Right atrium auricular region (tissue), 2 donors: ENCODE measurements around the gene SCN1B. TPM values are rescaled to one million over a fixed set of nuclear protein-coding genes. Genes with fewer than 3 reads are reported as not detected.
"Not testable (repeated sequence)": the region's sequence is repeated elsewhere in the genome, so short reads cannot be mapped to it uniquely, and the experiment has no call there.

Experiments used
- DNase-seq: peaks from one replicate; pipeline ENCODE4 v3.0.0-alpha.2; 2019; ENCODE audit warnings: low spot score
- H3K27ac ChIP-seq, 2 donors: fragments of 200-600 bp; sonication (generic); 1 replicate in 1 of 2; 2 replicates in 1 of 2; pipeline ENCODE4 v1.5.1; 2016 to 2019
- H3K27me3 ChIP-seq, 2 donors: fragments of 200-600 bp; sonication (generic); one replicate each; pipeline versions ENCODE4 v1.5.1 to v1.6.0; 2017 to 2019
- H3K36me3 ChIP-seq: fragments of 200-600 bp; sonication (generic); one replicate; pipeline ENCODE4 v1.5.1; 2016
- H3K4me1 ChIP-seq, 2 donors: fragments of 200-600 bp; sonication (generic); one replicate each; pipeline versions ENCODE4 v1.5.1 to v1.6.0; 2017 to 2019
- H3K4me3 ChIP-seq, 2 donors: fragments of 200-600 bp; sonication (generic); 1 replicate in 1 of 2; 2 replicates in 1 of 2; pipeline ENCODE4 v1.5.1; 2017 to 2019; ENCODE audit warnings: mild to moderate bottlenecking in 1 of 2, moderate library complexity in 1 of 2
- H3K9me3 ChIP-seq, 2 donors: fragments of 200-600 bp; sonication (generic); one replicate each; pipeline ENCODE4 v1.5.1; 2019
- total RNA-seq, 2 donors: library from RNA; depleted of rRNA; stranded (reverse); fragments of >200 nt; gene quantifications; one replicate each; pipeline ENCODE4 v1.1.0, GENCODE V29; 2016
- TF ChIP-seq, protein P1 (sequence below), 2 donors: fragments of 200-600 bp; sonication (generic); IDR thresholded peaks; one replicate each; pipeline ENCODE4 v1.5.1; 2019; ENCODE audit warnings: antibody characterized with exemption in 2 of 2

Gene SCN1B
- total RNA-seq, 2 donors from 2014 or later, result 57.3 to 119 TPM

DNA sequence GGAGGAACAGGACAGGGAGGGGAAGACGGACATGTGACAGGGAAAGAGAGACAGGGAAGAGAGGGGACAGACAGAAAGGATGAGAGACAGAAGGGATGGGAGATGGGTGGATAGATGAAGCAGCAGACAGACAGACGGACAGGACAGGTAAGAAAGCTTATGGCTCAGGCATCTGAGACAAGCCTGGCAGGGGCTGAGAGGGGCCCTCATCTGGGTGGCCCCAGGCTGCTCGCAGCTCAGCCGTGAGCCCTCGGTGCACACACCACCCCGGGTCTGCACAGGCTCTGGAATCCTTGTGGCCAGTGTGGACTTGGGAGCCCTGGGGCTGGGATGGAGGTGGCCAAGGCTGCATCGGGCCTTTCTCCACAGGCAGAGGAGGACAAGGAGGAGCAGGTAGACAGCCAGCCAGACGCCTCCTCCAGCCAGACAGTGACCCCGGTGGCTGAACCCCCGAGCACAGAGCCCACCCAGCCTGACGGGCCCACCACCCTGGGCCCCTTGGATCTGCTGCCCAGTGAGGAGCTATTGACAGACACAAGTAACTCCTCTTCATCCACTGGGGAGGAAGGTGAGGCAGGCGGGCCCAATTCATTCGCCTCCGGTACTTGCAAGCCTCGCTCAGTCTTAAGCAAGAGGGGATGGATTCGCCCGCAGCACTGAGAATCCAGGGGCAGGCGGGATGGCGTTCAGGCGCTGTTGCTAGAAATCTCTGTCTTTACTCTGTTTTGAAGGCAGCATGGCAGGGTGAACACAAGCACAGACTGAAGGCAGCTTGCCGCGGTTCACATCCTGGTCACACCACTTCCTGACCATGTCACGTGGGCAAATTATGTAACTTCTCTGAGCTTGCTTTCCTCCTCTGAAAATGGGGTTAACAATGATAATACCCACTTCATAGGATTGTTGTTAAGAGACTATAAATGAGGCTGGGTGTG, 16.2 kb upstream of the SCN1B start:
- DNase-seq, result no peak
- H3K27me3 ChIP-seq, result no peaks in the 10 kb centered on the region
- H3K36me3 ChIP-seq, result peaks cover 89% of the 10 kb centered on the region
- TF ChIP-seq, protein P1, sequence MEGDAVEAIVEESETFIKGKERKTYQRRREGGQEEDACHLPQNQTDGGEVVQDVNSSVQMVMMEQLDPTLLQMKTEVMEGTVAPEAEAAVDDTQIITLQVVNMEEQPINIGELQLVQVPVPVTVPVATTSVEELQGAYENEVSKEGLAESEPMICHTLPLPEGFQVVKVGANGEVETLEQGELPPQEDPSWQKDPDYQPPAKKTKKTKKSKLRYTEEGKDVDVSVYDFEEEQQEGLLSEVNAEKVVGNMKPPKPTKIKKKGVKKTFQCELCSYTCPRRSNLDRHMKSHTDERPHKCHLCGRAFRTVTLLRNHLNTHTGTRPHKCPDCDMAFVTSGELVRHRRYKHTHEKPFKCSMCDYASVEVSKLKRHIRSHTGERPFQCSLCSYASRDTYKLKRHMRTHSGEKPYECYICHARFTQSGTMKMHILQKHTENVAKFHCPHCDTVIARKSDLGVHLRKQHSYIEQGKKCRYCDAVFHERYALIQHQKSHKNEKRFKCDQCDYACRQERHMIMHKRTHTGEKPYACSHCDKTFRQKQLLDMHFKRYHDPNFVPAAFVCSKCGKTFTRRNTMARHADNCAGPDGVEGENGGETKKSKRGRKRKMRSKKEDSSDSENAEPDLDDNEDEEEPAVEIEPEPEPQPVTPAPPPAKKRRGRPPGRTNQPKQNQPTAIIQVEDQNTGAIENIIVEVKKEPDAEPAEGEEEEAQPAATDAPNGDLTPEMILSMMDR (IDR thresholded peaks at IDR 0.05), result no peak
- H3K27ac ChIP-seq, result no peak overlapping the region
- H3K4me3 ChIP-seq, result no peak overlapping the region
- peaks cover 0 to 18% of the 10 kb centered on the region in 2 donors for H3K4me1 ChIP-seq
- no peaks in the 10 kb centered on the region for H3K9me3 ChIP-seq

DNA sequence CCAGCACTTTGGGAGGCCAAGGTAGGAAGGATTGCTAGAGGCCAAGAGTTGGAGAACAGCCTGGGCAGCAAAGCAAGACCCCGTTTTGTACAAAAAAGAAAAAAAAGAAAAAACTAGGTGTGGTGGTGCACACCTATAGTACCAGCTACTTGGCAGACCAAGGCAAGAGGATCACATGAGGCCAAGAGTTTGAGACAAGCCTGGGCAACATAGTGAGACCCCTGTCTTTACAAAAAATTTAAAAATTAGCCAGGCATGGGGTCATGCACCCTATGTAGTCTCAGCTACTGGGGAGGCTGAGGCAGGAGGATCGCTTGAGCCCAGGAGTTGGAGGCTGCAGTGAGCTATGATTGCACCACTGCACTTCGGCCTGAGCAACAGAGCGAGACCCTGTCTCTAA, 15.5 kb upstream of the SCN1B start:
- H3K4me1 ChIP-seq, result peaks cover 0 to 18% of the 10 kb centered on the region in 2 donors
- not testable (repeated sequence) for H3K27ac ChIP-seq, H3K27me3 ChIP-seq, H3K9me3 ChIP-seq, DNase-seq, H3K4me3 ChIP-seq
- H3K36me3 ChIP-seq, result peaks cover 90% of the 10 kb centered on the region

DNA sequence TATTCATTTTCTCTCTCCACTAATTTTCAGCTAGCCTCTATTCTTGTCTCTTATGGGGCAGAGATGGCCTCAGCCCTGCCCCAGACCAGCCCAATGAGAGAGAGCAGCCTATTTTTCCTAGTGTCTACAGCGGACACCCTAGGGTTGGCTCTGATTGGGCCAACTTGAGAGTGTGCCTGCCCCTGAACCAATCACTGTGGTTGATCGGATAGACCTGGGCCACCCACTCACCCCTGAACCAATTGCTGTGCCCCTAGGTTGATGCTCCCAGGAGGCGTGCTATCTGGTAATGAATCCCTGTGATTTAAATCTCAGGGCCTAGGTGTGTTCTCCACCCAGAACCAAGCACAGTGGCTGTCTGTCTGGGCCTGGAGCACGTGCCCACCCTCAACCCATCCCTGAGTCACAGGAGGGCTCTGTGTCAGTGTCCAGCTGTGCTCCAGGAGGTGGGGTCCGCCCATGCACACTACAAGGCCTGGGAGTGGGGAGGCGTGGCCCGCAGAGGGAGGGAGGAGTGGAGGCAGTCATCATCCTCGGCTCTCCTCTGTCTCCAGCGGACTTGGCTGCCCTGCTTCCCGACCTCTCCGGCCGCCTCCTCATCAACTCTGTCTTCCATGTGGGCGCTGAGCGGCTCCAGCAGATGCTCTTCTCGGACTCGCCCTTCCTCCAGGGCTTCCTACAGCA, 14.9 kb upstream of the SCN1B start:
- H3K27me3 ChIP-seq, result no peaks in the 10 kb centered on the region
- no peak overlapping the region for H3K4me3 ChIP-seq
- H3K27ac ChIP-seq, result no peak overlapping the region
- peaks cover 0 to 18% of the 10 kb centered on the region in 2 donors for H3K4me1 ChIP-seq
- DNase-seq, result no peak
- peaks cover 90% of the 10 kb centered on the region for H3K36me3 ChIP-seq
- TF ChIP-seq, protein P1 (IDR thresholded peaks at IDR 0.05), result no peak
- H3K9me3 ChIP-seq, result no peaks in the 10 kb centered on the region

DNA sequence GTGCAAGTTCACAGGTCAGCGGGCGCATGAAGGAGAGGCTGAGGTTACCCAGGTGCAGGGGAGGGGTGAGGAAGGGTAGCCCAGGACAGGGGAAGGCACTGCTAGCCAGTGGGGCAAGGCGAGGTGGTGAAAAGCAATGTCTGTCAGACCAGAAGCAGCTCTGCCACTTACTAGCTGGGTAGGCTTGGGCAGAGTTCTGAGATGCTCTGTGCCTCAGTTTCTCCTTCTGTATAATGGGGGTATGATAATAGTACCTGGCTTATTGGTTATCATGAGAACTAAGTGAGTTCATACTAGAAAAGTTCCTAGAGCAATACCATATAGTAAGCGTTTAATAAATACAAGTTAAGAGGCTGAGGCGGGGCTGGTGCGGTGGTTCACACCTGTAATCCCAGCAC, 14.3 kb upstream of the SCN1B start:
- no peaks in the 10 kb centered on the region for H3K27me3 ChIP-seq
- no peak overlapping the region for H3K4me3 ChIP-seq
- H3K4me1 ChIP-seq, result peaks cover 0 to 18% of the 10 kb centered on the region in 2 donors
- no peak overlapping the region for H3K27ac ChIP-seq
- no peak for DNase-seq
- no peaks in the 10 kb centered on the region for H3K9me3 ChIP-seq
- H3K36me3 ChIP-seq, result peaks cover 90% of the 10 kb centered on the region
- TF ChIP-seq, protein P1 (IDR thresholded peaks at IDR 0.05), result no peak

DNA sequence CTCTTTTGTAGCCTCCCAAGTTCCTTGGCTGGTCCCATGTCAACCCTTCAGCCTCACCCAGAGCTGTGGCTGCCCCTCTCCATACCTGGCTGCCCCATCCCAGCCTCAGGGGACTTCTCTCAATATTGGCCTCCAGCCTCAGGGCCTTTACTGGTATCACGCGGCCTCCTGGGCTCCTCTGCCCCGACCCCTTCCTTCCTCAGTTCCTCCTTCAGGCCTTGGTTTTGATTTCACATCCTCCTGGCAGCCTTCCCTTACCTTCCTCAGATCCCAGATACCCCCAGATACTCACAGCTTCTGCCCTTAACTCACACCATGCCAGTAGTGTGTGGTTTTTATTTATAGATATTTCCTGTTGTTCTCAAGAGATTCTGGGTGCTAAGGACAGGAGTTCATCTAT, 12.8 kb upstream of the SCN1B start:
- H3K36me3 ChIP-seq, result peaks cover 92% of the 10 kb centered on the region
- TF ChIP-seq, protein P1 (IDR thresholded peaks at IDR 0.05), result no peak
- no peaks in the 10 kb centered on the region for H3K27me3 ChIP-seq
- DNase-seq, result no peak
- H3K4me3 ChIP-seq, result no peak overlapping the region
- no peaks in the 10 kb centered on the region for H3K9me3 ChIP-seq
- H3K27ac ChIP-seq, result no peak overlapping the region
- H3K4me1 ChIP-seq, result peaks cover 0 to 8% of the 10 kb centered on the region in 2 donors

DNA sequence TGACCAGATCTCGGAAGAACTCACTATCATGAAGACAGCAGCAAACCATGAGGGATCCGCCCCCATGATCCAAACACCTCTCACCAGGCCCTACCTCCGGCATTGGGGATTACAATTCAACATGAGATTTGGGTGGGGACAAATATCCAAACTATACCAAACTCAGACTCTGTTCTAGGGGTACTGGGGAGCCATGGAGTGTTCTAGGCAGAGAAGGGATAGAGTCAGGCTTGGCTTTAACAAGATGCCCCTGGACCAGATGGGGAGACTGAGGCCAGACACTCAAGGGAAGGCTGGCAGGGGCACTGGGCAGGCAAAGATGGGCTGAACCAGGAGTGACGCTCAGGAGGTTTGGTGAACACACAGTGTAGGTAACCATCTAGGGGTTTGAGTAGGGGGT, 11.9 kb upstream of the SCN1B start:
- Histone ChIP-seq H3K9me3 (no peaks in the 10 kb centered on the region), H3K36me3 (peaks cover 98% of the 10 kb centered on the region), H3K4me1 (no peaks in the 10 kb centered on the region), H3K27ac (no peak overlapping the region), H3K27me3 (no peaks in the 10 kb centered on the region), H3K4me3 (no peak overlapping the region)
- no peak for DNase-seq
- TF ChIP-seq, protein P1 (IDR thresholded peaks at IDR 0.05), result no peak
